SH-SY5Y (cell line): Measurements from ENCODE around the gene KREMEN2.

Experiments
- GATA2 ChIP-seq: IDR thresholded peaks from 2 replicates; pipeline ENCODE4 v1.6.1; 2011; ENCODE audit warnings: mild to moderate bottlenecking, low read depth, low read length
- GATA3 ChIP-seq: IDR thresholded peaks from 2 replicates; pipeline ENCODE4 v1.6.1; 2011; ENCODE audit warnings: low read depth, mild to moderate bottlenecking, low read length, moderate library complexity

The KREMEN2 gene, protein sequence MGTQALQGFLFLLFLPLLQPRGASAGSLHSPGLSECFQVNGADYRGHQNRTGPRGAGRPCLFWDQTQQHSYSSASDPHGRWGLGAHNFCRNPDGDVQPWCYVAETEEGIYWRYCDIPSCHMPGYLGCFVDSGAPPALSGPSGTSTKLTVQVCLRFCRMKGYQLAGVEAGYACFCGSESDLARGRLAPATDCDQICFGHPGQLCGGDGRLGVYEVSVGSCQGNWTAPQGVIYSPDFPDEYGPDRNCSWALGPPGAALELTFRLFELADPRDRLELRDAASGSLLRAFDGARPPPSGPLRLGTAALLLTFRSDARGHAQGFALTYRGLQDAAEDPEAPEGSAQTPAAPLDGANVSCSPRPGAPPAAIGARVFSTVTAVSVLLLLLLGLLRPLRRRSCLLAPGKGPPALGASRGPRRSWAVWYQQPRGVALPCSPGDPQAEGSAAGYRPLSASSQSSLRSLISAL

GRCh38 chr16:2963723-2964474, at the start of gene KREMEN2:
KREMEN2 (plus strand) TSS chr16:2964275; CDS start chr16:2964521, 246 bp downstream.
- TF ChIP-seq GATA2 = no peak
- no peak for TF ChIP-seq GATA3

GRCh38 chr16:2915196-2915929, 48.7 kb upstream of the KREMEN2 start:
- TF ChIP-seq GATA2 (no peak), GATA3 (no peak)

DNA sequence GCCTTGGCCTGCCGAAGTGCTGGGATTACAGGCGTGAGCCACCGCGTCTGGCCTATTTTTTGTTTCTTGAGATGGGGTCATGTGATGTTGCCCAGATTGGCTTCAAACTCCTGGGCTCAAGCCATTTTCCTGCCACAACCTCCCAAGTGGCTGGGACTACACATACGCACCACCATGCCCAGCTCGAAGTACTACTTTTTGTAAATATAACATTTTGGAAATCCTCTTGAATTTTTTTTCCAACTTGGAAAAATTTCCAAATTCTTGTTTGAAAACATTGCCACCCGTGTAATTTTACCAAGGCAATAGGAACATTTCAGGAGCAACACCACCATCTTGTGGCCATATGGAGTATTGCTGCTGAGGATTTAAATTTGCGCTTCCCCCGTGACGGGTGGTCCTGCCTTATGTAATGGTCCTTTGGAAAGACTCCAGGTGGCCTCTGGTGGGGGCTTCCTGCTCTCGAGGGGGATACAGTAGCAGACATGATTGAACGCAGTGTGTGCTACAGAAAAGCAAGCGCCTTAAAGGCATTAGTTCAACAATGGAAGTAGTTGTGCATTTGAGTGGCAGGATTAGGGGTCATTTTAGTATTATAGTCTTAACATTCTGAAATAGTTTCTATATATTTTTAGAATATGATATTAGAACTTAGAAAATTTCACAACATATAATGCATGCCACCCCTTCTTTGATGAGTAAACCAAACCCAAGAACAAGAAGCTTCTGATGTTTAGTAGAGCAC, 44.4 kb upstream of the KREMEN2 start:
- TF ChIP-seq GATA2 = no peak
- TF ChIP-seq GATA3 = no peak

GRCh38 chr16:2923481-2923880, 40.6 kb upstream of the KREMEN2 start:
- no peak for TF ChIP-seq GATA2
- no peak for TF ChIP-seq GATA3

DNA sequence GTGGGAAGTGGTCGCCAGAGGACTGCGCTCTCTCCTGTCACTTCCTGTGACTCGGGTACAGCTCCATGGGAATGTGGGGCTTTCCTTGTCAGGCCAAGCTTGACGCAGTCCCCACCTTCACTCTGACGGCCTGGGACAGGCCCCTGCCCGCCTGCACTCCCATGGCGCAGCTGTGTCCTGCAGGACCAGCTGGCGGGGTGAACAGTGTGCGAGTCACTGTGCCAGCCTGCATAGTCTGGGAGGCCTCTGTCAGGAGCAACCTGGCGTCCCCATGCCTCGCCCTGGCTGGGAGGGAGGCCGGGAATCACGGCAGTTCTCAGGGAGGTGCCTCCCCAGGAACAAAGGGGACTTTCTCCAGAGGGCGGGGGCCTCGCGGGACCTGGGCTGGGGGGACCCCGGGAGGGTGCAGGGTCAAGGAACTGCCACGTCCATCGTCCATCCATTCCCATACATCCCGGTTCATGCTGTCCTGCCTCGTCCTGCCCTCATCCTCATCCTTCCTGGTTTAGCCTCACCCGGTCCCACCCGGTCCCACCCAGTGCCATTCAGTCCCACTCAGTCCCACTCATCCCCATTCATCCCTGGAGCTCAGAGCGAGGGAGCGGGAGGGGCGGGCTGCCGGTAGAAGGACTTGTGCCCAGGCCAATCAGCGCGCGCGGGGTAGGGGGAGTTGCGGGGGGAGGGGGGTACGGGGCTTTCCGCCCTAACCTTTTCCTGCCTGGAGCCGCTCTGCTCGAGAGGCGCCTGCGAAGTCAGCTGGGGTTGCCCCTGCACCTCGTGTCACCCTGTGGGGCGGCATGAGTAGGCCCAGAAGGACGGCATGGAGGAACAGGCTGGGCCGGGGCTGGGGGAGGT, 38.9 kb upstream of the KREMEN2 start:
- no peak for TF ChIP-seq GATA3
- TF ChIP-seq GATA2 = no peak

- TF ChIP-seq GATA3 (no peak), GATA2 (no peak)
Observed at GRCh38 chr16:2925951-2926649, 38.0 kb upstream of the KREMEN2 start.

GRCh38 chr16:2926650-2926999, 37.5 kb upstream of the KREMEN2 start:
- TF ChIP-seq GATA2 = no peak
- no peak for TF ChIP-seq GATA3

DNA sequence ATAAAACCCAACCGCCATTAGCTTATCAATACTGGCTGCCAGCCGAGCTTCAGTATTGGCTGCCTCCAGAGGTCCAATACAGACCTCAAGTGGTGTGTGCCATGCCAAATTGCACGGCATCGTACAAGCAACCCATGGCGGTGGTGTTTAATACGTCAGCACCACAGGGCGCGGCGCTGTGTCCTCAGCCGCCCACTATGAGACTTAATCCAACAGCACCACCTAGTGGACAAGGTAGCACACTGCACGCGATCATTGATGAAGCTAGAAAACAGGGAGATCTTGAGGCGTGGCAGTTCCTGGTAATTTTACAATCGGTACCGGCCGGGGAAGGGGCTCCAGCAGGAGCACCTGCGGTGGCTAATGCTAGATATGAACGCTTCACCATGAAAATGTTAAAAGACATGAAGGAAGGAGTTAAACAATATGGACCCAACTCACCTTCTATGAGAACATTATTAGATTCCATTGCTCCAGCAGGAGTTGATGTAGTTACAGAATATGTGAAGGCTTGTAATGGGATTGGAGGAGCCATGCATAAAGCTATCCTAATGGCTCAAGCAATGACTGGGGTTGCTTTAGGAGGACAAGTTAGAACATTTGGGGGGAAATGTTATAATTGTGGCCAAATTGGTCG, 36.9 kb upstream of the KREMEN2 start:
- TF ChIP-seq GATA3 (no peak), GATA2 (no peak)

DNA sequence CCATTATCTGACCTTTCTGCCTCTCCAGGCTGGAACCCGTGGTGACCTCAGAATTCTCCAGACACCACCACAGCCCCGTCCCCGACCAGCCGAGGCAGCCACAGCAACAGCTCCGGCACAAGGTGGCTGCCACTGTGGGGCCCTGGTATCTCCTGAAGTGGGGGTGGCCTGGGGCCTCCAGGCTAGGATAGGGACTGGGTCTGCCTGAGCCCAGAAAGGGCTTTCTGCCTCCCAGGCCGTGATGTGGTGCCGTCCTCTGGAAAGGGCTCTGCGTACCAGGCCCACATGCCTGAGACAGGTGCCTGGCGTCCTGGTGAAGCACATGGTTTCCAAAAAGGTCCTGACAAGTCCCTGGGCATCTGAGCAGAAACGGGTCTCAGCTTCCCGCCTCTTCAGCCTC, 35.3 kb upstream of the KREMEN2 start:
- TF ChIP-seq GATA3 = no peak
- no peak for TF ChIP-seq GATA2

- TF ChIP-seq GATA2 (no peak), GATA3 (no peak)
Observed at GRCh38 chr16:2929693-2930092, 34.4 kb upstream of the KREMEN2 start.

DNA sequence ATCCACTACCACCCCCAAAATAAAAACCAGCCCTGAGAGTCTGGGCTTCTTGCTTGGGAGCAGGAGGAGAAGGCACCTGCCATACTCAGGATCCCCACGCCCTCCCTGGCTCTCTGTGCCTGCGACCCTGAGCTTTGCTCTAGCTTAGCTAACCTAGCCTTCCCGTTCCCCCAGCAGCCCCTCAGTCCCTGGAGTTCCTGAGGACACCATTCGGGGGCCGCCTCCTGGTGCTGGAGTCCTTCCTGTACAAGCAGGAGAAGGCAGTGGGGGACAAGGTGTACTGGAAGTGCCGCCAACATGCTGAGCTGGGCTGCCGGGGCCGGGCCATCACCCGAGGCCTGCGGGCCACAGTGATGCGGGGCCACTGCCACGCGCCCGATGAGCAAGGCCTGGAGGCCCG, 33.8 kb upstream of the KREMEN2 start:
- no peak for TF ChIP-seq GATA3
- no peak for TF ChIP-seq GATA2

GRCh38 chr16:2933136-2933535, 30.9 kb upstream of the KREMEN2 start:
- TF ChIP-seq GATA2 (no peak), GATA3 (no peak)
